ENCODE measurements around the gene GNAL. TPM values are rescaled to one million over a fixed set of nuclear protein-coding genes. Genes with fewer than 3 reads are reported as not detected.

The GNAL gene
- total and polyA plus RNA-seq, 2 experiments from 2014 or later = 7.5 to 21.6 TPM

DNA sequence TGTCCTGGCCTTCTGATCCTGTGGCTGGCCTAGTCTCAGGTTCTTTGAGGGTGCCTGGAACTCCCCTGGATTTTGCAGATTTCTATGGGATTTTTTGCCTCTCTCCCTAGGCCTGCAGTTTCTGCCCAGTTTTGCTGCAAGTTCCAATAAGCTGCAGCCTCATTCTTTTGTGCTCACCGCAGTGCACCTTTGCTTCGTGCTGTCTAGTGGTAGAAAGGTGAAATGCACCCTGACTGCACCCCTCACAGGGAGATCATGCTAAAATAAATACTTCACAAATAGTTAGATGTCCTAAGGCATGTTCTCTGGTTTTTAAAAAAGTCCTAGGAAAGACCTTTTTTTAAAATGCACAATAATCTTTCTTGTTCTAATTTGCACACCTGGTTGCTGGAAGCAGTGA is 72.5 kb downstream of the GNAL start (continued):
- TF ChIP-seq JUNB (IDR thresholded peaks at IDR 0.05; ENCODE audit: unreplicated experiment) = no peak

DNA sequence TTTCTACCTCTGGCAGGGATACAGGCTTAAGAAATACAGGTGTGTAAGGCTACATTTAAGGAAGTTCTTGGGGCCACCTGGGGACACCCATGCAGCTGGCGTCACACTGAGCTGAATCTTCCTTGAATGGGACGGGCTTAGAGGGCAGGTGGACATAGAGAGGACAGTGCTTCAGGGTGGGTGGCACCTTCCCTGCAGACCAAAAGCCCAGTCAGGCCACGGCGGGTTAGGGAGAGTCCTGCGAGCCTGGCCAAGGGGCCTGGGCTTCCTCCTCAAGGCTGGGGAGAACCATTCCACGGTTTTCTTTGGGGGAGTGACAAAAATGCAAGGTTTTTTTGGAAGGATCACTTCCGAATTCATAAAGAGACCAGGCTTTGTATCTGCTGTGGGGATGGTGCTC is 73.4 kb downstream of the GNAL start:
- no peak overlapping the region for H3K4me3 ChIP-seq
- DNase-seq (ENCODE audit: low spot score) (no peak), ATAC-seq (no peak)
- Mint-ChIP-seq H3K4me1 (peaks cover 36% of the 10 kb centered on the region), H3K27me3 (ENCODE audit: insufficient read depth, low read depth, poor library complexity) (peaks cover 7% of the 10 kb centered on the region), H3K27ac (no peak overlapping the region), H3K4me3 (no peak overlapping the region), H3K36me3 (ENCODE audit: low read depth) (no peaks in the 10 kb centered on the region; the same call in 2 of the 3 replicates), H3K9me3 (no peaks in the 10 kb centered on the region)
- H2AFZ ChIP-seq = no peak overlapping the region
- H3K27ac ChIP-seq (ENCODE audit: low read depth) = no peak overlapping the region
- no peaks in the 10 kb centered on the region for H3K79me2 ChIP-seq (replicated peaks; ENCODE audit: insufficient read depth)
- H4K20me1 ChIP-seq (replicated peaks; ENCODE audit: insufficient read depth) = no peaks in the 10 kb centered on the region
- H3F3A ChIP-seq (replicated peaks; ENCODE audit: low read depth) = no peaks in the 10 kb centered on the region
- H3K27me3 ChIP-seq (ENCODE audit: insufficient read depth) = no peaks in the 10 kb centered on the region
- peaks cover 21% of the 10 kb centered on the region for H3K4me1 ChIP-seq (ENCODE audit: insufficient read depth)
- H3K9me2 ChIP-seq (ENCODE audit: insufficient read depth) = no peaks in the 10 kb centered on the region
- no peak overlapping the region for H3K4me2 ChIP-seq
- TF ChIP-seq ZNF331 (CRISPR knock-in tag; IDR thresholded peaks at IDR 0.05; ENCODE audit: low read depth) = no peak
- no peak for TF ChIP-seq NANOG (IDR thresholded peaks at IDR 0.05; ENCODE audit: borderline replicate concordance)
- no peak for TF ChIP-seq CREB1 (CRISPR knock-in tag; IDR thresholded peaks at IDR 0.05; ENCODE audit: low read depth)
- TF ChIP-seq, protein P1, sequence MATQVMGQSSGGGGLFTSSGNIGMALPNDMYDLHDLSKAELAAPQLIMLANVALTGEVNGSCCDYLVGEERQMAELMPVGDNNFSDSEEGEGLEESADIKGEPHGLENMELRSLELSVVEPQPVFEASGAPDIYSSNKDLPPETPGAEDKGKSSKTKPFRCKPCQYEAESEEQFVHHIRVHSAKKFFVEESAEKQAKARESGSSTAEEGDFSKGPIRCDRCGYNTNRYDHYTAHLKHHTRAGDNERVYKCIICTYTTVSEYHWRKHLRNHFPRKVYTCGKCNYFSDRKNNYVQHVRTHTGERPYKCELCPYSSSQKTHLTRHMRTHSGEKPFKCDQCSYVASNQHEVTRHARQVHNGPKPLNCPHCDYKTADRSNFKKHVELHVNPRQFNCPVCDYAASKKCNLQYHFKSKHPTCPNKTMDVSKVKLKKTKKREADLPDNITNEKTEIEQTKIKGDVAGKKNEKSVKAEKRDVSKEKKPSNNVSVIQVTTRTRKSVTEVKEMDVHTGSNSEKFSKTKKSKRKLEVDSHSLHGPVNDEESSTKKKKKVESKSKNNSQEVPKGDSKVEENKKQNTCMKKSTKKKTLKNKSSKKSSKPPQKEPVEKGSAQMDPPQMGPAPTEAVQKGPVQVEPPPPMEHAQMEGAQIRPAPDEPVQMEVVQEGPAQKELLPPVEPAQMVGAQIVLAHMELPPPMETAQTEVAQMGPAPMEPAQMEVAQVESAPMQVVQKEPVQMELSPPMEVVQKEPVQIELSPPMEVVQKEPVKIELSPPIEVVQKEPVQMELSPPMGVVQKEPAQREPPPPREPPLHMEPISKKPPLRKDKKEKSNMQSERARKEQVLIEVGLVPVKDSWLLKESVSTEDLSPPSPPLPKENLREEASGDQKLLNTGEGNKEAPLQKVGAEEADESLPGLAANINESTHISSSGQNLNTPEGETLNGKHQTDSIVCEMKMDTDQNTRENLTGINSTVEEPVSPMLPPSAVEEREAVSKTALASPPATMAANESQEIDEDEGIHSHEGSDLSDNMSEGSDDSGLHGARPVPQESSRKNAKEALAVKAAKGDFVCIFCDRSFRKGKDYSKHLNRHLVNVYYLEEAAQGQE (IDR thresholded peaks at IDR 0.05; ENCODE audit: unreplicated experiment) = no peak
- TF ChIP-seq, protein P2, sequence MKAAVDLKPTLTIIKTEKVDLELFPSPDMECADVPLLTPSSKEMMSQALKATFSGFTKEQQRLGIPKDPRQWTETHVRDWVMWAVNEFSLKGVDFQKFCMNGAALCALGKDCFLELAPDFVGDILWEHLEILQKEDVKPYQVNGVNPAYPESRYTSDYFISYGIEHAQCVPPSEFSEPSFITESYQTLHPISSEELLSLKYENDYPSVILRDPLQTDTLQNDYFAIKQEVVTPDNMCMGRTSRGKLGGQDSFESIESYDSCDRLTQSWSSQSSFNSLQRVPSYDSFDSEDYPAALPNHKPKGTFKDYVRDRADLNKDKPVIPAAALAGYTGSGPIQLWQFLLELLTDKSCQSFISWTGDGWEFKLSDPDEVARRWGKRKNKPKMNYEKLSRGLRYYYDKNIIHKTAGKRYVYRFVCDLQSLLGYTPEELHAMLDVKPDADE (IDR thresholded peaks at IDR 0.05) = no peak
- no peak for TF ChIP-seq STAT1 (IDR thresholded peaks at IDR 0.05; ENCODE audit: unreplicated experiment)
- TF ChIP-seq JUNB (IDR thresholded peaks at IDR 0.05; ENCODE audit: unreplicated experiment) = no peak
- TF ChIP-seq, protein P3, sequence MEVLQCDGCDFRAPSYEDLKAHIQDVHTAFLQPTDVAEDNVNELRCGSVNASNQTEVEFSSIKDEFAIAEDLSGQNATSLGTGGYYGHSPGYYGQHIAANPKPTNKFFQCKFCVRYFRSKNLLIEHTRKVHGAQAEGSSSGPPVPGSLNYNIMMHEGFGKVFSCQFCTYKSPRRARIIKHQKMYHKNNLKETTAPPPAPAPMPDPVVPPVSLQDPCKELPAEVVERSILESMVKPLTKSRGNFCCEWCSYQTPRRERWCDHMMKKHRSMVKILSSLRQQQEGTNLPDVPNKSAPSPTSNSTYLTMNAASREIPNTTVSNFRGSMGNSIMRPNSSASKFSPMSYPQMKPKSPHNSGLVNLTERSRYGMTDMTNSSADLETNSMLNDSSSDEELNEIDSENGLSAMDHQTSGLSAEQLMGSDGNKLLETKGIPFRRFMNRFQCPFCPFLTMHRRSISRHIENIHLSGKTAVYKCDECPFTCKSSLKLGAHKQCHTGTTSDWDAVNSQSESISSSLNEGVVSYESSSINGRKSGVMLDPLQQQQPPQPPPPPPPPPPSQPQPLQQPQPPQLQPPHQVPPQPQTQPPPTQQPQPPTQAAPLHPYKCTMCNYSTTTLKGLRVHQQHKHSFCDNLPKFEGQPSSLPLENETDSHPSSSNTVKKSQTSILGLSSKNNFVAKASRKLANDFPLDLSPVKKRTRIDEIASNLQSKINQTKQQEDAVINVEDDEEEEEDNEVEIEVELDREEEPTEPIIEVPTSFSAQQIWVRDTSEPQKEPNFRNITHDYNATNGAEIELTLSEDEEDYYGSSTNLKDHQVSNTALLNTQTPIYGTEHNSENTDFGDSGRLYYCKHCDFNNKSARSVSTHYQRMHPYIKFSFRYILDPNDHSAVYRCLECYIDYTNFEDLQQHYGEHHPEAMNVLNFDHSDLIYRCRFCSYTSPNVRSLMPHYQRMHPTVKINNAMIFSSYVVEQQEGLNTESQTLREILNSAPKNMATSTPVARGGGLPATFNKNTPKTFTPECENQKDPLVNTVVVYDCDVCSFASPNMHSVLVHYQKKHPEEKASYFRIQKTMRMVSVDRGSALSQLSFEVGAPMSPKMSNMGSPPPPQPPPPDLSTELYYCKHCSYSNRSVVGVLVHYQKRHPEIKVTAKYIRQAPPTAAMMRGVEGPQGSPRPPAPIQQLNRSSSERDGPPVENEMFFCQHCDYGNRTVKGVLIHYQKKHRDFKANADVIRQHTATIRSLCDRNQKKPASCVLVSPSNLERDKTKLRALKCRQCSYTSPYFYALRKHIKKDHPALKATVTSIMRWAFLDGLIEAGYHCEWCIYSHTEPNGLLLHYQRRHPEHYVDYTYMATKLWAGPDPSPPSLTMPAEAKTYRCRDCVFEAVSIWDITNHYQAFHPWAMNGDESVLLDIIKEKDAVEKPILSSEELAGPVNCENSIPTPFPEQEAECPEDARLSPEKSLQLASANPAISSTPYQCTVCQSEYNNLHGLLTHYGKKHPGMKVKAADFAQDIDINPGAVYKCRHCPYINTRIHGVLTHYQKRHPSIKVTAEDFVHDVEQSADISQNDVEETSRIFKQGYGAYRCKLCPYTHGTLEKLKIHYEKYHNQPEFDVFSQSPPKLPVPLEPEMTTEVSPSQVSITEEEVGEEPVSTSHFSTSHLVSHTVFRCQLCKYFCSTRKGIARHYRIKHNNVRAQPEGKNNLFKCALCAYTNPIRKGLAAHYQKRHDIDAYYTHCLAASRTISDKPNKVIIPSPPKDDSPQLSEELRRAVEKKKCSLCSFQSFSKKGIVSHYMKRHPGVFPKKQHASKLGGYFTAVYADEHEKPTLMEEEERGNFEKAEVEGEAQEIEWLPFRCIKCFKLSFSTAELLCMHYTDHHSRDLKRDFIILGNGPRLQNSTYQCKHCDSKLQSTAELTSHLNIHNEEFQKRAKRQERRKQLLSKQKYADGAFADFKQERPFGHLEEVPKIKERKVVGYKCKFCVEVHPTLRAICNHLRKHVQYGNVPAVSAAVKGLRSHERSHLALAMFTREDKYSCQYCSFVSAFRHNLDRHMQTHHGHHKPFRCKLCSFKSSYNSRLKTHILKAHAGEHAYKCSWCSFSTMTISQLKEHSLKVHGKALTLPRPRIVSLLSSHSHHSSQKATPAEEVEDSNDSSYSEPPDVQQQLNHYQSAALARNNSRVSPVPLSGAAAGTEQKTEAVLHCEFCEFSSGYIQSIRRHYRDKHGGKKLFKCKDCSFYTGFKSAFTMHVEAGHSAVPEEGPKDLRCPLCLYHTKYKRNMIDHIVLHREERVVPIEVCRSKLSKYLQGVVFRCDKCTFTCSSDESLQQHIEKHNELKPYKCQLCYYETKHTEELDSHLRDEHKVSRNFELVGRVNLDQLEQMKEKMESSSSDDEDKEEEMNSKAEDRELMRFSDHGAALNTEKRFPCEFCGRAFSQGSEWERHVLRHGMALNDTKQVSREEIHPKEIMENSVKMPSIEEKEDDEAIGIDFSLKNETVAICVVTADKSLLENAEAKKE (CRISPR knock-in tag; IDR thresholded peaks at IDR 0.05) = no peak
- no peak for TF ChIP-seq EZH2phosphoT487 (IDR thresholded peaks at IDR 0.05; ENCODE audit: unreplicated experiment)
- TF ChIP-seq, protein P4, sequence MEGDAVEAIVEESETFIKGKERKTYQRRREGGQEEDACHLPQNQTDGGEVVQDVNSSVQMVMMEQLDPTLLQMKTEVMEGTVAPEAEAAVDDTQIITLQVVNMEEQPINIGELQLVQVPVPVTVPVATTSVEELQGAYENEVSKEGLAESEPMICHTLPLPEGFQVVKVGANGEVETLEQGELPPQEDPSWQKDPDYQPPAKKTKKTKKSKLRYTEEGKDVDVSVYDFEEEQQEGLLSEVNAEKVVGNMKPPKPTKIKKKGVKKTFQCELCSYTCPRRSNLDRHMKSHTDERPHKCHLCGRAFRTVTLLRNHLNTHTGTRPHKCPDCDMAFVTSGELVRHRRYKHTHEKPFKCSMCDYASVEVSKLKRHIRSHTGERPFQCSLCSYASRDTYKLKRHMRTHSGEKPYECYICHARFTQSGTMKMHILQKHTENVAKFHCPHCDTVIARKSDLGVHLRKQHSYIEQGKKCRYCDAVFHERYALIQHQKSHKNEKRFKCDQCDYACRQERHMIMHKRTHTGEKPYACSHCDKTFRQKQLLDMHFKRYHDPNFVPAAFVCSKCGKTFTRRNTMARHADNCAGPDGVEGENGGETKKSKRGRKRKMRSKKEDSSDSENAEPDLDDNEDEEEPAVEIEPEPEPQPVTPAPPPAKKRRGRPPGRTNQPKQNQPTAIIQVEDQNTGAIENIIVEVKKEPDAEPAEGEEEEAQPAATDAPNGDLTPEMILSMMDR (conservative IDR thresholded peaks at IDR 0.05; ENCODE audit: low read depth in 2 of 2) = no peak
- no peak for TF ChIP-seq ZNF114 (CRISPR knock-in tag; IDR thresholded peaks at IDR 0.05)
- no peak for TF ChIP-seq EZH2 (IDR thresholded peaks at IDR 0.05; ENCODE audit: low read depth, unreplicated experiment)
- TF ChIP-seq POLR2AphosphoS5 (IDR thresholded peaks at IDR 0.05; ENCODE audit: low read depth) = no peak
- no peaks in the 10 kb centered on the region for H3K36me3 ChIP-seq (ENCODE audit: insufficient read depth)

All from GM23338 (cell line).